HG03575 (cell line): ENCODE results near the gene CSHL1.
"Not testable (repeated sequence)": the region's sequence is repeated elsewhere in the genome, so short reads cannot be mapped to it uniquely, and the experiment has no call there.

ENCODE experiments used
- ATAC-seq: cut with Tn5 transposase; IDR thresholded peaks from one replicate; pipeline ENCODE4 v1.9.1; 2021; ENCODE audit not compliant: unreplicated experiment, insufficient number of reproducible peaks, low FRiP score; ENCODE audit errors: extremely low read depth

CSHL1 gene

GRCh38 chr17:63922402-63922801 is 11.3 kb upstream of the CSHL1 start:
- not testable (repeated sequence) for ATAC-seq

GRCh38 chr17:63920779-63921178 is 9.7 kb upstream of the CSHL1 start:
- not testable (repeated sequence) for ATAC-seq

- not testable (repeated sequence) for ATAC-seq
These were observed 9.0 kb upstream of the CSHL1 start for GRCh38 chr17:63920050-63920449.

GRCh38 chr17:63919311-63919723 is 8.3 kb upstream of the CSHL1 start:
- no peak for ATAC-seq

DNA sequence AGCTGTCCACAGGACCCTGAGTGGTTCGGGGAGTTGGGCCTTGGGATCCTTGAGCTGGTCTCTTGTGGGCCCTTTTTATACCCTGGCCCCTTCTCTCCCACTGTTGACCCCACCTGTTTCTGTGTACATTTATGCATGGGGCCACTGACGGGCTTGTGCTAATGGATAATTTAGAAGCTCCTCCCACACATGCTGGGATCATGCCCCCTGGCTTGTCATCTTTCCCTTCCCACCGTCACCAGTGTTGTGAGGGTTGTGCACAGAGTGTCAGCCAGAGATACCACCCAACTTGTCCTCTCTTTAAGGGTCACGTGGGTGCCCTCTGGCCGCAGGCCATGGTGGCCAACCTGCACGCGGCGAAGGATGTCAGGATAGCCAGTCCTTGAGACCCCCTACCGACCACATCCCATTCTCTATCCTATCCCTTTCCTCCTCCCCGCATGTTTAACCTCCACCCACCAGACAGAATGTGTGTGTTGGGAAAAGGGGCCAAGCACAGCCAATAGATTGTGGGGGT is 7.8 kb upstream of the CSHL1 start, which contains the start of gene GH1:
Gene GH1, minus strand, starts transcription at position 51 of the 517 bp plus-strand sequence. CDS start 63 bp downstream, outside the sequence.
- ATAC-seq: not testable (repeated sequence)

DNA sequence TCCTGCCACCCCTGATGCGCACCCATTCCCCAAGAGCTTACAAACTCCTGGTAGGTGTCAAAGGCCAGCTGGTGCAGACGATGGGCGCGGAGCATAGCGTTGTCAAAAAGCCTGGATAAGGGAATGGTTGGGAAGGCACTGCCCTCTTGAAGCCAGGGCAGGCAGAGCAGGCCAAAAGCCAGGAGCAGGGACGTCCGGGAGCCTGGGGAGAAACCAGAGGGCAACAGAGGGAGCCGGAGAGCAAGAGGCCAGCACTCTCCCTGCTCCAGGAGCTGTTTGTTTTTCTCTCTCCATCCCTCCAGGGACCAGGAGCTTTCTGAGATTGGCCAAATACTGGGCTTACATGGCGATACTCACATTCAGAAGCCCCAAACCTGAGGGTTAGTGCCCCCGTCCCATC is 7.2 kb upstream of the CSHL1 start:
- no peak for ATAC-seq

DNA sequence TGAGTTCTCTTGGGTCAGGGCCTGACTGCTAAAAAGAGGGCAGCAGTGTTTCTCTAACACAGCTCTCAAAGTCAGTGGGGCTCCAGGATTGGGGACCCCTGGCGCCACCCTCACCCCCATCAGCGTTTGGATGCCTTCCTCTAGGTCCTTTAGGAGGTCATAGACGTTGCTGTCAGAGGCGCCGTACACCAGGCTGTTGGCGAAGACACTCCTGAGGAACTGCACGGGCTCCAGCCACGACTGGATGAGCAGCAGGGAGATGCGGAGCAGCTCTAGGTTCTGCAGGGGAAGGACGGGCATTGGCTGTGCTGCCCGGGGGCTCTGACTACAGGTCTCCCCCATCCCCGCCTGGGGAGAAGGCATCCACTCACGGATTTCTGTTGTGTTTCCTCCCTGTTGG is 6.6 kb upstream of the CSHL1 start:
- ATAC-seq: no peak

DNA sequence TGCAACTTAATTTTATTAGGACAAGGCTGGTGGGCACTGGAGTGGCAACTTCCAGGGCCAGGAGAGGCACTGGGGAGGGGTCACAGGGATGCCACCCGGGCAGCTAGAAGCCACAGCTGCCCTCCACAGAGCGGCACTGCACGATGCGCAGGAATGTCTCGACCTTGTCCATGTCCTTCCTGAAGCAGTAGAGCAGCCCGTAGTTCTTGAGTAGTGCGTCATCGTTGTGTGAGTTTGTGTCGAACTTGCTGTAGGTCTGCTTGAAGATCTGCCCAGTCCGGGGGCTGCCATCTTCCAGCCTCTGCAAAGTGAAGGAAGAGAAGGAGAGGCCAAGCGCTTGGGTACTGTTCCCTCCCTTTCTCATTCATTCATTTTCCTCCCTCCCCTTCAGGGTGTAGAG is 6.1 kb upstream of the CSHL1 start:
- not testable (repeated sequence) for ATAC-seq

DNA sequence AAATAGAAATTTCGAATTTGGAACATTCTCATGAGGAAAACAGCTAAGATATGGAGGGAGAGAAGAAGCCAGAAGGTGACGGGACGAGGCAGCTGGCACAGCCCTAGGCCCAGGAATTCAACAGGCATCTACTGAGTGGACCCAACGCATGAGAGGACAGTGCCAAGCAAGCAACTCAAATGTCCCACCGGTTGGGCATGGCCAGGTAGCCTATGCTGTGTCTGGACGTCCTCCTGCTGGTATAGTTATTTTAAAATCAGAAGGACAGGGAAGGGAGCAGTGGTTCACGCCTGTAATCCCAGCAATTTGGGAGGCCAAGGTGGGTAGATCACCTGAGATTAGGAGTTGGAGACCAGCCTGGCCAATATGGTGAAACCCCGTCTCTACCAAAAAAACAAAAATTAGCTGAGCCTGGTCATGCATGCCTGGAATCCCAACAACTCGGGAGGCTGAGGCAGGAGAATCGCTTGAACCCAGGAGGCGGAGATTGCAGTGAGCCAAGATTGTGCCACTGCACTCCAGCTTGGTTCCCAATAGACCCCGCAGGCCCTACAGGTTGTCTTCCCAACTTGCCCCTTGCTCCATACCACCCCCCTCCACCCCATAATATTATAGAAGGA is 5.6 kb upstream of the CSHL1 start:
- no peak for ATAC-seq

DNA sequence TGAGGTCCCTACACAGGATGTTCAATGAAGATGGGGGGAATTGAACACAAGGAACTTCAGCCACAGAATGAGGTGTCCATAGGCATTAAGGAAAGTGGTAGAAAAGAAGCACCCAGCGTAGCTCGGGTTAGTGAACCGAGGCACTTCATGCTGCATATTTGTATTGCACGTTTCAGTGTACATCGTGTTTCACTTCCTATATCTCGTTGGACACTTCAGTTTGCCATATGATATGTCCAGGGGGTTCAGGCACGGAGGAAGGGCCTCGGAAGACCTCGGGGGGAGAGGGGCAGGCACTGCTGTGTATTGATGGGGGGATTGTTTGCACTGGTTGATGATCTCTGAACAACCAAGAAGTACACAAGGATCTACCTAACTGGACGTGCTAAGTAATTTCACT is 4.7 kb upstream of the CSHL1 start:
- ATAC-seq: not testable (repeated sequence)

DNA sequence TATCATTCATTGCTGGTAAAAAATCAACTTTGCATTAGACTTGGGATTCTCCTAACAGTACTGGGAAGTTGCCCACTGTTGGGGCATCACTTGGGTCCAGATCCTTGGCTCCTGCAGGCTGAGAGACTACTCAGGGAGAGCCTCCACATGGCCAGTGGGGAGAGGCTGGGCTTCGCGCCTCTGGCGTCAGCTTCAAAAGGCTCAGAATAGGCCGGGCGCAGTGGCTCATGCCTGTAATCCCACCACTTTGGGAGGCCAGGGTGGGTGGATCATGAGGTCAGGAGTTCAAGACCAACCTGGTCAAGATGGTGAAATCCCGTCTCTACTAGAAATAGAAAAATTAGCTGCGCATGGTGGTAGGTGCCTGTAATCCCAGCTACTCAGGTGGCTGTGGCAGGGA is 3.4 kb upstream of the CSHL1 start:
- no peak for ATAC-seq

DNA sequence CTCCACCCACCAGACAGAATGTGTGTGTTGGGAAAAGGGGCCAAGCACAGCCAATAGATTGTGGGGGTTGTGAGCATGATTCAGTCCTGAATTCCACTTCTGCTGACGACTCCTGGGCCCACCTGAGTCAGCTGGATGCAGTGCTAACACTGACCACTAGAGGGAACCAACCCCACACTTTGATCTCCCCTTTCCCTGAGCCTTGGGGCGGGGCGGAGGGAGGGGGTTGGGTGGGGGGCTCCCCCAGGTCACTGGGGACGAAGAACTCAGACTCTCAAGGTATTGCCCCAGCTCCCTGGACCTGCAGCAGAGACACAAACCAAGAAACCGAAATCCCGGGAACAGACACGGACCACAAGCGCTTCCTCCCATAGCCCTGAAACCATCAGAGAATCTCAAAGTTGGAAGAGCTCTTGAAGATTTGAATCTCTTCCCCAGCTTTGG is 621 bp upstream of the CSHL1 start:
- ATAC-seq: no peak

DNA sequence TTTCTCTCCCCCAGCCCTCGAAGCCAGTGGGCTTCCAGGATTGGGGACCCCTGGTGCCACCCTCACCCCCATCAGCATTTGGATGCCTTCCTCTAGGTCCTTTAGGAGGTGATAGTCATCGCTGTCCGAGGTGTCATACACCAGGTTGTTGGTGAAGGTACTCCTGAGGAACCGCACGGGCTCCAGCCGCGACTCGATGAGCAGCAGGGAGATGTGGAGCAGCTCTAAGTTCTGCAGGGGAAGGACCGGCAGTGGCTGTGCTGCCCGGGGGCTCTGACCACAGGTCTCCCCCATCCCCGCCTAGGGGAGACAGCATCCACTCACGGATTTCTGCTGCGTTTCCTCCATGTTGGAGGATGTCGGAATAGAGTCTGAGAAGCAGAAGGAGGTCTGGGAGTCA is 962 bp downstream of the CSHL1 start:
- no peak for ATAC-seq

GRCh38 chr17:63909586-63909985 is 1.5 kb downstream of the CSHL1 start:
- not testable (repeated sequence) for ATAC-seq

DNA sequence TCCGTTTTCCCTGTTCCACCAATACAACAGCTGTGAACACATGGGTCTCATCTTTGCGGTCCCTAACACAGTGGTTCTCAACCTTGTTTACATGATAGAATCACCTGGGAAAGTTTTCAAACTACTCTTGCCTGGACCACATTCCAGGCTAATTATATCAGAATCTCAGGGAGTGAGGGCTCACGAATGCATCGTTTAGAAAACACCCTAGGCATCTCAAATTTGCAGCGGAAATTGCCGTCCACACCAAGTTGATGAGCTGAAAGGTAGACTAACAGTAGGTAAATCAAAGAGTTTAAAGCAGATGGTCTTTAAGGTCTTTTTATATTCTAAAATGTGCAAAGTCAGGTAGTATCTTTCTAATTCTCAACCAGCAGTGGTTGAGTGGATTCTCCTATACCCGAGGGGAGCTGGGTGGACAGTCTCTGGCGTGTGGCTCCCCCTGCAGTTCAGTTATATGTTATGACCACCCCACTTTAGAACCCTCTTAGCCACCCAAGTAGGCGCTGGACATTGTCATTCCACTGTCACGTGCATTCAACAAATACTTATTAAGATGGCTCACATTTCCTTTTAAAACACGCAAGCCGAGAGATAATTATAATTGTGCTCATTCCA is 3.8 kb downstream of the CSHL1 start:
- not testable (repeated sequence) for ATAC-seq

GRCh38 chr17:63904796-63905195 is 6.3 kb downstream of the CSHL1 start:
- ATAC-seq: not testable (repeated sequence)

GRCh38 chr17:63903787-63904201 is 7.3 kb downstream of the CSHL1 start:
- not testable (repeated sequence) for ATAC-seq

DNA sequence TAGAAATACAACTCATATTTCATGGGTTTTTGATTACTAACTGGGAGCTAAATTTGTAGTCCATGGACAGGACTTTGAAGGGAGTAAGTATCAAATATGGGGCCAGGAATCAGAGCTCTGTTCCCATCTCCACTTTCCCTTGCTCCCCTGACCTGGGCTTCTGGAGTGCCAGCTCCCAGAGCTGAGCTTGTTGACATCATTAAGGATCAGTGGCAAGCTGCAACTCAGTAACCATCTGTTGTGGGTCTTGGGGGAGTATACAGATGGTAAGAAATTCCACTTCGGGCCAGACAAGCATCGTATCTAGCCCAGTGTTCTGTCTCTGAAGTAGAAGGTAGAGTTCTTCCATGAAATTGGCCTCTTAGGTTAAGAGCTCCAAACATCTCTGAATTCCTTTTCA is 9.1 kb downstream of the CSHL1 start:
- not testable (repeated sequence) for ATAC-seq

GRCh38 chr17:63898899-63899798 is 11.9 kb downstream of the CSHL1 start:
- ATAC-seq: not testable (repeated sequence)
